Cardiac fibroblast (primary cell): ENCODE measurements around the gene KCNQ1OT1.

Experiments
- DNase-seq, 2 donors: peaks; one replicate each; pipeline versions ENCODE4 v3.0.0 to v3.0.0-alpha.2; 2010; ENCODE audit warnings: low read depth in 2 of 2
- H3K4me3 ChIP-seq, 2 donors: replicated peaks in 1 of 2; 1 replicate in 1 of 2; 2 replicates in 1 of 2; pipeline ENCODE4 v1.5.1; 2011; ENCODE audit warnings: low read depth in 2 of 2, low read length in 2 of 2, mild to moderate bottlenecking in 2 of 2, moderate library complexity in 1 of 2
- CTCF ChIP-seq: IDR thresholded peaks from one replicate; pipeline ENCODE4 v1.5.1; 2011; ENCODE audit warnings: low read depth, mild to moderate bottlenecking, low read length, inconsistent platforms

KCNQ1OT1 gene

GRCh38 chr11:2570841-2571597 lies 128.8 kb downstream of the KCNQ1OT1 start:
- no peak for TF ChIP-seq CTCF
- H3K4me3 ChIP-seq, result no peak overlapping the region
- DNase-seq, result no peak

- no peak for TF ChIP-seq CTCF
- no peak overlapping the region for H3K4me3 ChIP-seq
- no peak for DNase-seq
These were observed 129.5 kb downstream of the KCNQ1OT1 start for GRCh38 chr11:2570211-2570811.

- no peak for TF ChIP-seq CTCF
- no peak for DNase-seq
- no peak overlapping the region for H3K4me3 ChIP-seq
These were observed 130.0 kb downstream of the KCNQ1OT1 start for GRCh38 chr11:2569731-2570210.

- TF ChIP-seq CTCF, result no peak
- no peak for DNase-seq
- H3K4me3 ChIP-seq, result no peak overlapping the region
These were observed 130.5 kb downstream of the KCNQ1OT1 start for GRCh38 chr11:2569321-2569721.

GRCh38 chr11:2567026-2567671 lies 132.6 kb downstream of the KCNQ1OT1 start:
- TF ChIP-seq CTCF, result no peak
- H3K4me3 ChIP-seq, result no peak overlapping the region
- DNase-seq, result no peak

- DNase-seq, result peak in 1 of 2 donors; percentile 7
- no peak overlapping the region for H3K4me3 ChIP-seq
- TF ChIP-seq CTCF, result no peak
These were observed 133.4 kb downstream of the KCNQ1OT1 start for GRCh38 chr11:2566223-2567025.
